Neutrophil (primary cell): ENCODE measurements around the gene OR52K1.

Experiments
- H3K27ac ChIP-seq: fragments of 200-600 bp; sonication (generic); 2 replicates; pipeline ENCODE4 v1.5.1; 2016; ENCODE audit warnings: mild to moderate bottlenecking, moderate library complexity
- H3K27me3 ChIP-seq: fragments of 200-600 bp; sonication (generic); 2 replicates; pipeline ENCODE4 v1.6.0; 2016; ENCODE audit warnings: mild to moderate bottlenecking
- H3K36me3 ChIP-seq: fragments of 200-600 bp; sonication (generic); 2 replicates; pipeline ENCODE4 v1.5.1; 2017
- H3K4me1 ChIP-seq, 2 experiments: fragments of 200-600 bp in 1 of 2; sonication (generic) in 1 of 2; 1 replicate in 1 of 2; 2 replicates in 1 of 2; pipeline versions ENCODE4 v1.5.1 to v1.6.1; 2013 to 2016; ENCODE audit warnings: low read depth in 1 of 2, low read length in 1 of 2, mild to moderate bottlenecking in 1 of 2, moderate library complexity in 1 of 2; ENCODE audit not compliant: control insufficient read depth in 1 of 2, insufficient read depth in 1 of 2
- H3K4me3 ChIP-seq, 2 experiments: fragments of 200-600 bp in 1 of 2; sonication (generic) in 1 of 2; 1 replicate in 1 of 2; 2 replicates in 1 of 2; pipeline ENCODE4 v1.5.1; 2013 to 2016; ENCODE audit warnings: low read depth in 1 of 2, low read length in 1 of 2, mild to moderate bottlenecking in 1 of 2, moderate library complexity in 1 of 2
- H3K9me3 ChIP-seq: fragments of 200-600 bp; sonication (generic); 2 replicates; pipeline ENCODE4 v1.5.1; 2016
- CTCF ChIP-seq: fragments of 200-600 bp; sonication (generic); IDR thresholded peaks from 2 replicates; pipeline ENCODE4 v1.5.1; 2016; ENCODE audit warnings: antibody characterized with exemption

The OR52K1 gene

GRCh38 chr11:4511282-4512245 lies 29.1 kb downstream of the OR52K1 start:
- peaks cover 6% of the 10 kb centered on the region for H3K27me3 ChIP-seq
- no peaks in the 10 kb centered on the region for H3K9me3 ChIP-seq
- H3K4me3 ChIP-seq, result no peak overlapping the region
- TF ChIP-seq CTCF, result no peak
- no peaks in the 10 kb centered on the region for H3K36me3 ChIP-seq
- H3K27ac ChIP-seq, result no peak overlapping the region
- H3K4me1 ChIP-seq, result no peaks in the 10 kb centered on the region

- Histone ChIP-seq H3K4me3 (no peak overlapping the region), H3K4me1 (no peaks in the 10 kb centered on the region), H3K36me3 (no peaks in the 10 kb centered on the region), H3K27ac (no peak overlapping the region), H3K27me3 (peaks cover 9% of the 10 kb centered on the region), H3K9me3 (no peaks in the 10 kb centered on the region)
- no peak for TF ChIP-seq CTCF
Measured at GRCh38 chr11:4514196-4514595, 31.8 kb downstream of the OR52K1 start.

GRCh38 chr11:4522339-4522738 lies 39.9 kb downstream of the OR52K1 start:
- no peaks in the 10 kb centered on the region for H3K4me1 ChIP-seq
- H3K4me3 ChIP-seq, result no peak overlapping the region
- no peak overlapping the region for H3K27ac ChIP-seq
- no peak for TF ChIP-seq CTCF
- no peaks in the 10 kb centered on the region for H3K9me3 ChIP-seq
- H3K27me3 ChIP-seq, result peaks cover 12% of the 10 kb centered on the region
- no peaks in the 10 kb centered on the region for H3K36me3 ChIP-seq

GRCh38 chr11:4522752-4523151 lies 40.3 kb downstream of the OR52K1 start:
- no peak overlapping the region for H3K4me3 ChIP-seq
- no peak overlapping the region for H3K27ac ChIP-seq
- no peaks in the 10 kb centered on the region for H3K4me1 ChIP-seq
- no peaks in the 10 kb centered on the region for H3K9me3 ChIP-seq
- peaks cover 8% of the 10 kb centered on the region for H3K27me3 ChIP-seq
- TF ChIP-seq CTCF, result no peak
- H3K36me3 ChIP-seq, result no peaks in the 10 kb centered on the region

GRCh38 chr11:4523666-4524065 lies 41.2 kb downstream of the OR52K1 start:
- Histone ChIP-seq H3K9me3 (no peaks in the 10 kb centered on the region), H3K36me3 (no peaks in the 10 kb centered on the region), H3K4me3 (no peak overlapping the region), H3K27me3 (peaks cover 16% of the 10 kb centered on the region), H3K4me1 (no peaks in the 10 kb centered on the region), H3K27ac (no peak overlapping the region)
- TF ChIP-seq CTCF, result no peak
